Liver (tissue), 9 donors: Measurements from ENCODE around the gene TMEM53. TPM values are rescaled to one million over a fixed set of nuclear protein-coding genes. Genes with fewer than 3 reads are reported as not detected.

Source experiments
- DNase-seq: peaks from one replicate; pipeline ENCODE4 v3.0.0-alpha.2; 2017; ENCODE audit warnings: low spot score
- H3K27ac ChIP-seq, 2 donors: one replicate each; pipeline ENCODE4 v1.7.0; 2013; ENCODE audit warnings: inconsistent platforms in 2 of 2, low read length in 2 of 2, control low read depth in 1 of 2, low read depth in 1 of 2, mild to moderate bottlenecking in 1 of 2
- H3K27me3 ChIP-seq, 4 donors: one replicate each; pipeline versions ENCODE4 v1.6.1 to v1.7.0; 2013; ENCODE audit warnings: low read length in 3 of 4, inconsistent platforms in 1 of 4, mild to moderate bottlenecking in 1 of 4, moderate library complexity in 1 of 4; ENCODE audit not compliant: control insufficient read depth in 4 of 4, insufficient read depth in 4 of 4
- H3K36me3 ChIP-seq, 4 donors: one replicate each; pipeline versions ENCODE4 v1.6.1 to v1.7.0; 2013; ENCODE audit warnings: low read length in 3 of 4, mild to moderate bottlenecking in 3 of 4, low read depth in 1 of 4, moderate library complexity in 1 of 4; ENCODE audit not compliant: control insufficient read depth in 4 of 4, insufficient read depth in 3 of 4
- H3K4me1 ChIP-seq, 4 donors: one replicate each; pipeline versions ENCODE4 v1.6.1 to v1.7.0; 2013; ENCODE audit warnings: low read length in 3 of 4, mild to moderate bottlenecking in 3 of 4, moderate library complexity in 1 of 4; ENCODE audit not compliant: control insufficient read depth in 4 of 4, insufficient read depth in 4 of 4
- H3K4me3 ChIP-seq, 3 donors: one replicate each; pipeline versions ENCODE4 v1.6.1 to v1.7.0; 2013; ENCODE audit warnings: low read length in 3 of 3, control low read depth in 1 of 3, low read depth in 1 of 3, mild to moderate bottlenecking in 1 of 3
- H3K9ac ChIP-seq, 2 donors: one replicate each; pipeline ENCODE4 v1.7.0; 2013; ENCODE audit warnings: low read length in 2 of 2, mild to moderate bottlenecking in 2 of 2, moderate library complexity in 2 of 2, control low read depth in 1 of 2, low read depth in 1 of 2
- H3K9me3 ChIP-seq, 4 donors: one replicate each; pipeline versions ENCODE4 v1.6.1 to v1.7.0; 2013; ENCODE audit warnings: low read length in 3 of 4; ENCODE audit not compliant: control insufficient read depth in 4 of 4
- CTCF ChIP-seq: fragments of 150-350 bp; IDR thresholded peaks from 2 replicates; pipeline ENCODE4 v1.5.1; 2017; ENCODE audit warnings: improper control_type of control experiment, low read depth, low read length; ENCODE audit not compliant: missing input control
- EGR1 ChIP-seq, 2 donors: IDR thresholded peaks; 2 replicates each; pipeline ENCODE4 v1.6.1; 2016 to 2018; ENCODE audit warnings: antibody characterized with exemption in 2 of 2, low read depth in 2 of 2
- FOXA2 ChIP-seq: IDR thresholded peaks from 2 replicates; pipeline ENCODE4 v1.6.1; 2016; ENCODE audit warnings: antibody characterized with exemption
- HNF4A ChIP-seq, 2 donors: conservative IDR thresholded peaks; 2 replicates each; pipeline ENCODE4 v1.6.1; 2016; ENCODE audit warnings: antibody characterized with exemption in 2 of 2, mild to moderate bottlenecking in 2 of 2
- HNF4G ChIP-seq: IDR thresholded peaks from 2 replicates; pipeline ENCODE4 v1.6.1; 2016; ENCODE audit warnings: antibody characterized with exemption
- MAX ChIP-seq: IDR thresholded peaks from 2 replicates; pipeline ENCODE4 v1.6.1; 2016; ENCODE audit warnings: antibody characterized with exemption
- RAD21 ChIP-seq, 2 donors: IDR thresholded peaks; 2 replicates each; pipeline ENCODE4 v1.6.1; 2016; ENCODE audit warnings: antibody characterized with exemption in 2 of 2, mild to moderate bottlenecking in 2 of 2
- REST ChIP-seq: IDR thresholded peaks from 2 replicates; pipeline ENCODE4 v1.6.1; 2016; ENCODE audit warnings: antibody characterized with exemption, mild to moderate bottlenecking
- SP1 ChIP-seq: IDR thresholded peaks from 2 replicates; pipeline ENCODE4 v1.6.1; 2018; ENCODE audit warnings: antibody characterized with exemption, mild to moderate bottlenecking
- TAF1 ChIP-seq: conservative IDR thresholded peaks from 2 replicates; pipeline ENCODE4 v1.6.1; 2016; ENCODE audit warnings: antibody characterized with exemption, mild to moderate bottlenecking
- ZBTB33 ChIP-seq: IDR thresholded peaks from 2 replicates; pipeline ENCODE4 v1.6.1; 2016; ENCODE audit warnings: antibody characterized with exemption
- WGBS: extraction: QIAGEN DNeasy Blood & Tissue Kit; methylation state at CpG from one replicate; pipeline ENCODE4 v1.1.7; 2013; 5-methylcytosine and 5-hydroxymethylcytosine counted together
- polyA plus RNA-seq, 2 donors: library from polyadenylated mRNA; stranded (reverse) in 1 of 2; unstranded in 1 of 2; fragments of 200-250 nt in 1 of 2; fragments of >200 nt in 1 of 2; fragmentation: Nextera tagmentation in 1 of 2; extraction: Ambion mirVana in 1 of 2; gene quantifications; one replicate each; pipeline versions ENCODE4 v1.2.1 to v1.2.3, GENCODE V29; 2013 to 2015
- total RNA-seq, 2 donors: library from RNA; depleted of rRNA; stranded (reverse); fragments of >200 nt; gene quantifications; one replicate each; pipeline ENCODE4 v1.2.3, GENCODE V29; 2014
- donor health status: healthy.
- donor health status: healthy.
- donor health status: healthy.
- donor health status: healthy.
- donor health status: healthy.

Gene TMEM53
- total and polyA plus RNA-seq, 4 donors, result 9.9 to 89.2 (median 29.4) TPM

GRCh38 chr1:44717653-44718052 is 43.4 kb upstream of the TMEM53 start:
- Histone ChIP-seq H3K27ac (no peak overlapping the region), H3K4me1 (peaks cover 0 to 7% (median 0%) of the 10 kb centered on the region in 4 donors), H3K9ac (no peak overlapping the region), H3K27me3 (no peaks in the 10 kb centered on the region), H3K36me3 (no peaks in the 10 kb centered on the region), H3K9me3 (no peaks in the 10 kb centered on the region), H3K4me3 (no peak overlapping the region)
- no peak for TF ChIP-seq REST
- TF ChIP-seq FOXA2, result no peak
- no peak for TF ChIP-seq SP1
- TF ChIP-seq CTCF, result no peak
- no peak for TF ChIP-seq TAF1
- TF ChIP-seq RAD21 (IDR thresholded peaks at IDR 0.05), result no peak
- no peak for TF ChIP-seq MAX
- no peak for TF ChIP-seq HNF4G
- TF ChIP-seq ZBTB33, result no peak
- no peak for TF ChIP-seq EGR1 (IDR thresholded peaks at IDR 0.05; ENCODE audit: low read depth in 2 of 2)
- no peak for DNase-seq
- 69% methylated on average over 1 of the region's 1 CpG for WGBS

GRCh38 chr1:44717156-44717555 is 42.9 kb upstream of the TMEM53 start:
- H3K9me3 ChIP-seq, result no peaks in the 10 kb centered on the region
- no peak overlapping the region for H3K27ac ChIP-seq
- H3K27me3 ChIP-seq, result no peaks in the 10 kb centered on the region
- DNase-seq, result no peak
- H3K4me3 ChIP-seq, result no peak overlapping the region
- H3K9ac ChIP-seq, result no peak overlapping the region
- no peak for TF ChIP-seq RAD21 (IDR thresholded peaks at IDR 0.05)
- no peak for TF ChIP-seq HNF4A (conservative IDR thresholded peaks at IDR 0.05)
- no peaks in the 10 kb centered on the region for H3K36me3 ChIP-seq
- WGBS, result 91% methylated on average over 4 of the region's 4 CpGs
- peaks cover 0 to 7% (median 0%) of the 10 kb centered on the region in 4 donors for H3K4me1 ChIP-seq
